ENCODE data around the gene SMCO2.

Gene SMCO2

GRCh38 chr12:27468241-27468640 lies 21.7 kb downstream of the SMCO2 start:
- no peak for TF ChIP-seq CTCF (IDR thresholded peaks at IDR 0.05; ENCODE audit: low read depth, low read length, missing control alignments)
- no peak overlapping the region for H3K4me3 ChIP-seq (ENCODE audit: low read depth, low read length)
- DNase-seq (ENCODE audit: low read depth), result no peak
- in situ Hi-C loops (cut with HindIII; ENCODE audit: low sequenced_read_pairs), result no loop called here

- no peak for TF ChIP-seq CTCF (IDR thresholded peaks at IDR 0.05; ENCODE audit: low read depth, low read length, missing control alignments)
- in situ Hi-C loops (cut with HindIII; ENCODE audit: low sequenced_read_pairs), result no loop called here
- no peak for DNase-seq (ENCODE audit: low read depth)
- H3K4me3 ChIP-seq (ENCODE audit: low read depth, low read length), result no peak overlapping the region
Measured at GRCh38 chr12:27469176-27469736, 22.7 kb downstream of the SMCO2 start.

- TF ChIP-seq CTCF (IDR thresholded peaks at IDR 0.05; ENCODE audit: low read depth, low read length, missing control alignments), result no peak
- no peak overlapping the region for H3K4me3 ChIP-seq (ENCODE audit: low read depth, low read length)
- DNase-seq (ENCODE audit: low read depth), result no peak
- in situ Hi-C loops (cut with HindIII; ENCODE audit: low sequenced_read_pairs), result no loop called here
Measured at GRCh38 chr12:27472604-27473003, 26.1 kb downstream of the SMCO2 start.

- TF ChIP-seq CTCF (IDR thresholded peaks at IDR 0.05; ENCODE audit: low read depth, low read length, missing control alignments), result no peak
- DNase-seq (ENCODE audit: low read depth), result peak; percentile 83
- in situ Hi-C loops (cut with HindIII; ENCODE audit: low sequenced_read_pairs), result no loop called here
- H3K4me3 ChIP-seq (ENCODE audit: low read depth, low read length), result no peak overlapping the region
Measured at GRCh38 chr12:27474344-27474743, 27.8 kb downstream of the SMCO2 start.

- in situ Hi-C loops (cut with HindIII; ENCODE audit: low sequenced_read_pairs), result no loop called here
- H3K4me3 ChIP-seq (ENCODE audit: low read depth, low read length), result no peak overlapping the region
- DNase-seq (ENCODE audit: low read depth), result no peak
- TF ChIP-seq CTCF (IDR thresholded peaks at IDR 0.05; ENCODE audit: low read depth, low read length, missing control alignments), result no peak
Measured at GRCh38 chr12:27477049-27477448, 30.5 kb downstream of the SMCO2 start.

- no peak overlapping the region for H3K4me3 ChIP-seq (ENCODE audit: low read depth, low read length)
- no peak for TF ChIP-seq CTCF (IDR thresholded peaks at IDR 0.05; ENCODE audit: low read depth, low read length, missing control alignments)
- in situ Hi-C loops (cut with HindIII; ENCODE audit: low sequenced_read_pairs), result no loop called here
- DNase-seq (ENCODE audit: low read depth), result no peak
Measured at GRCh38 chr12:27478949-27479348, 32.4 kb downstream of the SMCO2 start.

- H3K4me3 ChIP-seq (ENCODE audit: low read depth, low read length), result no peak overlapping the region
- TF ChIP-seq CTCF (IDR thresholded peaks at IDR 0.05; ENCODE audit: low read depth, low read length, missing control alignments), result no peak
- no peak for DNase-seq (ENCODE audit: low read depth)
- in situ Hi-C loops (cut with HindIII; ENCODE audit: low sequenced_read_pairs), result no loop called here
Measured at GRCh38 chr12:27480016-27480415, 33.5 kb downstream of the SMCO2 start.
